ENCODE measurements around the gene PDE3A.

PDE3A gene

GRCh38 chr12:20429852-20430251 is 61.5 kb downstream of the PDE3A start:
- H3K4me1 ChIP-seq (ENCODE audit: control insufficient read depth, low read depth, low read length): peaks cover 36% of the 10 kb centered on the region
- H3K27ac ChIP-seq (ENCODE audit: low read length): no peak overlapping the region
- no peaks in the 10 kb centered on the region for H3K9me3 ChIP-seq (ENCODE audit: control insufficient read depth, low read depth, low read length)
- no peaks in the 10 kb centered on the region for H3K36me3 ChIP-seq (ENCODE audit: control insufficient read depth, low read depth, low read length)
- H3K27me3 ChIP-seq (ENCODE audit: control insufficient read depth, insufficient read depth, low read length): no peaks in the 10 kb centered on the region
- H3K9ac ChIP-seq (ENCODE audit: low read length): peak overlapping the region; percentile 22
- no peak overlapping the region for H3K4me3 ChIP-seq (ENCODE audit: low read length)

DNA sequence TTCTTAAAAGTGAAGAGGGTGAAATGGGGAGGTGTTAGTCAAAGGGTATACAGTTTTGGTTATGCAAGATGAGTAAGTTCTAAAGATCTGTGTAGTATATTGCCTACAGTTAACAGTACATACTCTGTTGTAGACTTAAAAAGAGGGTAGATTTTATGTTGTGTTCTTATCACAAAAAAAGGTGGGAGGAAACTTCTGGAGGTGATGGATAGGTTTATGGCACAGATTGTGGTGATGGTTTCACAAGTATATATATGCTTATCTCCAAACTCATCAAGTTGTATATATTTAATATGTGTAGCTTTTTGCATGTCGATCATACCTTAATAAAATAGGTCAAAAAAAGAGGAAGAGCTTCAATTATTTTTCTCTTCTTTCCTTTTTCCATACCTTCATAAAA is 64.0 kb downstream of the PDE3A start:
- Histone ChIP-seq H3K27ac (ENCODE audit: low read length) (no peak overlapping the region), H3K9me3 (ENCODE audit: control insufficient read depth, low read depth, low read length) (no peaks in the 10 kb centered on the region), H3K4me3 (ENCODE audit: low read length) (no peak overlapping the region), H3K4me1 (ENCODE audit: control insufficient read depth, low read depth, low read length) (peaks cover 50% of the 10 kb centered on the region), H3K36me3 (ENCODE audit: control insufficient read depth, low read depth, low read length) (no peaks in the 10 kb centered on the region), H3K27me3 (ENCODE audit: control insufficient read depth, insufficient read depth, low read length) (no peaks in the 10 kb centered on the region), H3K9ac (ENCODE audit: low read length) (no peak overlapping the region)

DNA sequence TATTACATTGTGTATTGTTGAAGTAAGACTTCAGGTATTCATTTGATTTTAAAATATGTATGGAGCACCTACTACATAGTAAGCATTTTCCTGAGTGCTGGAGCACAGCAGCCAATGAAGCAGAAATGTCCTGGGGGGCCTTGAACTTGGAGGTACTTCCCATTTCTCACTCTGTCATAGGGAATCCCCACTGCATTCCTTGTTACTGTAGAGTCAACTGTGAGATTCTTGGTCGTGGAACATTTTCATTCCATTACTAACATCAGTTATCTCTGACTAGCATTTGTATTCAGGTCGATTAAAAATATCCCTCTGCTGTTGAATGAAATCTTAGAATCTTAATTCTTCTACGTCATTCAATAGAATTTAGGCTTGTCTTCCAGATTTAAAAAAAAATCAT is 66.7 kb downstream of the PDE3A start:
- H3K36me3 ChIP-seq (ENCODE audit: control insufficient read depth, low read depth, low read length): no peaks in the 10 kb centered on the region
- H3K4me3 ChIP-seq (ENCODE audit: low read length): no peak overlapping the region
- H3K4me1 ChIP-seq (ENCODE audit: control insufficient read depth, low read depth, low read length): peaks cover 42% of the 10 kb centered on the region
- no peak overlapping the region for H3K27ac ChIP-seq (ENCODE audit: low read length)
- no peak overlapping the region for H3K9ac ChIP-seq (ENCODE audit: low read length)
- H3K27me3 ChIP-seq (ENCODE audit: control insufficient read depth, insufficient read depth, low read length): no peaks in the 10 kb centered on the region
- H3K9me3 ChIP-seq (ENCODE audit: control insufficient read depth, low read depth, low read length): no peaks in the 10 kb centered on the region

- Histone ChIP-seq H3K4me3 (ENCODE audit: low read length) (no peak overlapping the region), H3K27me3 (ENCODE audit: control insufficient read depth, insufficient read depth, low read length) (no peaks in the 10 kb centered on the region), H3K9ac (ENCODE audit: low read length) (no peak overlapping the region), H3K9me3 (ENCODE audit: control insufficient read depth, low read depth, low read length) (no peaks in the 10 kb centered on the region), H3K36me3 (ENCODE audit: control insufficient read depth, low read depth, low read length) (no peaks in the 10 kb centered on the region), H3K27ac (ENCODE audit: low read length) (no peak overlapping the region), H3K4me1 (ENCODE audit: control insufficient read depth, low read depth, low read length) (peaks cover 29% of the 10 kb centered on the region)
These were observed 68.0 kb downstream of the PDE3A start for GRCh38 chr12:20436316-20436715.

GRCh38 chr12:20438299-20438779 is 70.0 kb downstream of the PDE3A start:
- Histone ChIP-seq H3K9me3 (ENCODE audit: control insufficient read depth, low read depth, low read length) (no peaks in the 10 kb centered on the region), H3K27me3 (ENCODE audit: control insufficient read depth, insufficient read depth, low read length) (no peaks in the 10 kb centered on the region), H3K4me3 (ENCODE audit: low read length) (no peak overlapping the region), H3K9ac (ENCODE audit: low read length) (no peak overlapping the region), H3K27ac (ENCODE audit: low read length) (no peak overlapping the region), H3K36me3 (ENCODE audit: control insufficient read depth, low read depth, low read length) (no peaks in the 10 kb centered on the region), H3K4me1 (ENCODE audit: control insufficient read depth, low read depth, low read length) (peaks cover 26% of the 10 kb centered on the region)

DNA sequence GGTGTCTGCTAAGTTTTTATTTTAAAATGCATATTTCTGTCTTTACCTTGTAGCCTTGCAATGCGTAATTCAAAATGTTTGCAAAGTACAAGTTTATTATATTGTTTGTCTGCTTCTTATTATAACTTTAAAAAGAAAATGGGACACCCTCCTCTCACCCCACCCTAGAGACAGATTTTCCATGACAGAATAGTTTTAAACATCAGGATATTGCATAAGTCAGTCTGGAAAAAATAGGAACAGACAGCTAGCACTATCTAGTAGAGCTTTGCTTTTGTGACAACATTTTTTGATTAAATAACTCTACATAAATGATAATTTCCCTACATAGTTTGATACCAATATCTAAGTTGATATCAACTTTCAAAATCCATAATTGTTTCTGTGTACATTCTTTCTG is 71.3 kb downstream of the PDE3A start:
- no peaks in the 10 kb centered on the region for H3K27me3 ChIP-seq (ENCODE audit: control insufficient read depth, insufficient read depth, low read length)
- H3K9me3 ChIP-seq (ENCODE audit: control insufficient read depth, low read depth, low read length): no peaks in the 10 kb centered on the region
- no peaks in the 10 kb centered on the region for H3K36me3 ChIP-seq (ENCODE audit: control insufficient read depth, low read depth, low read length)
- H3K9ac ChIP-seq (ENCODE audit: low read length): no peak overlapping the region
- H3K4me1 ChIP-seq (ENCODE audit: control insufficient read depth, low read depth, low read length): peaks cover 31% of the 10 kb centered on the region
- no peak overlapping the region for H3K4me3 ChIP-seq (ENCODE audit: low read length)
- H3K27ac ChIP-seq (ENCODE audit: low read length): no peak overlapping the region

DNA sequence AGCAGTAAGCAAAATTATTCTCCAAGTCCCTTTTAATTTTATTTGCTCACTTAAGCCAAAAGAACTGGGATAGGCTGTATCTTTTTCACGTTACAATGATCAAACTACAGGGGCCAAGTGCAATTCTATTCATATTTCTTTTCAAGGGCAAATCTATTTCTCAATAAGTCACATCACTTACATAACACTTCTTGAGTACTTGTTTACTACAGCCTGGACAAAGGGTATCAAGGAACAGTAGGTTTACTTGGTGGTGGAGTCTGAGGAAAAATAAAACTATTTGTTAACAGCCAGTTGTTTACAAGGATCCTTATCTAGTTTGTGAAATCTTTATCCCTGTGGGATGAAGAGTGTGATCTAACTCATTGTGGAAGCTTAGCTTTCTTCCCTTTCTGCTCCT is 72.1 kb downstream of the PDE3A start:
- Histone ChIP-seq H3K4me1 (ENCODE audit: control insufficient read depth, low read depth, low read length) (peaks cover 28% of the 10 kb centered on the region), H3K9ac (ENCODE audit: low read length) (no peak overlapping the region), H3K4me3 (ENCODE audit: low read length) (no peak overlapping the region), H3K36me3 (ENCODE audit: control insufficient read depth, low read depth, low read length) (no peaks in the 10 kb centered on the region), H3K27me3 (ENCODE audit: control insufficient read depth, insufficient read depth, low read length) (no peaks in the 10 kb centered on the region), H3K9me3 (ENCODE audit: control insufficient read depth, low read depth, low read length) (no peaks in the 10 kb centered on the region), H3K27ac (ENCODE audit: low read length) (no peak overlapping the region)

GRCh38 chr12:20442322-20442721 is 74.0 kb downstream of the PDE3A start:
- Histone ChIP-seq H3K27ac (ENCODE audit: low read length) (no peak overlapping the region), H3K27me3 (ENCODE audit: control insufficient read depth, insufficient read depth, low read length) (no peaks in the 10 kb centered on the region), H3K36me3 (ENCODE audit: control insufficient read depth, low read depth, low read length) (no peaks in the 10 kb centered on the region), H3K9me3 (ENCODE audit: control insufficient read depth, low read depth, low read length) (no peaks in the 10 kb centered on the region), H3K4me1 (ENCODE audit: control insufficient read depth, low read depth, low read length) (peaks cover 19% of the 10 kb centered on the region), H3K9ac (ENCODE audit: low read length) (no peak overlapping the region), H3K4me3 (ENCODE audit: low read length) (no peak overlapping the region)

- no peaks in the 10 kb centered on the region for H3K36me3 ChIP-seq (ENCODE audit: control insufficient read depth, low read depth, low read length)
- H3K4me1 ChIP-seq (ENCODE audit: control insufficient read depth, low read depth, low read length): peaks cover 22% of the 10 kb centered on the region
- no peak overlapping the region for H3K27ac ChIP-seq (ENCODE audit: low read length)
- no peak overlapping the region for H3K9ac ChIP-seq (ENCODE audit: low read length)
- H3K9me3 ChIP-seq (ENCODE audit: control insufficient read depth, low read depth, low read length): no peaks in the 10 kb centered on the region
- H3K27me3 ChIP-seq (ENCODE audit: control insufficient read depth, insufficient read depth, low read length): no peaks in the 10 kb centered on the region
- H3K4me3 ChIP-seq (ENCODE audit: low read length): no peak overlapping the region
These were observed 74.9 kb downstream of the PDE3A start for GRCh38 chr12:20443255-20443654.

DNA sequence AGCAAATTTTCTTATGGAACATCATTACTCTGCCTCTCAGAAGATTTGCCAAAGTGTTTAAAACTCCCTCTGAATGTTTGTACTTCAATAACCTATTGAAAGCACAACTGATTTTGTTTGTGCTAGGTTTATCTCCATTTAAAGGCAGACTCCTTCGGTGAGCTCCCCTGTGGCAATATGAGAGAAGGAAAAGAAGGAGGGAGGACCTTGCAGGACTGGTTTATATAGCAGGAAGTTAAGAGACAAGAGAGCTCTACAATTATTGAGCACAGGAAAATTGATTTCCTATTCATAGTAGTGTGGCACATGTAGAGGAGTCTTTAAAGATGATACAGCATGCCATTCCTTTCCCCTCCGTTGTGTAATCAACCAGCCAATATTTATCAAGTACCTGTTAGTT is 75.5 kb downstream of the PDE3A start:
- Histone ChIP-seq H3K27ac (ENCODE audit: low read length) (no peak overlapping the region), H3K9me3 (ENCODE audit: control insufficient read depth, low read depth, low read length) (no peaks in the 10 kb centered on the region), H3K36me3 (ENCODE audit: control insufficient read depth, low read depth, low read length) (no peaks in the 10 kb centered on the region)

GRCh38 chr12:20444595-20445170 is 76.3 kb downstream of the PDE3A start:
- Histone ChIP-seq H3K4me3 (ENCODE audit: low read length) (no peak overlapping the region), H3K27me3 (ENCODE audit: control insufficient read depth, insufficient read depth, low read length) (no peaks in the 10 kb centered on the region), H3K9me3 (ENCODE audit: control insufficient read depth, low read depth, low read length) (no peaks in the 10 kb centered on the region), H3K36me3 (ENCODE audit: control insufficient read depth, low read depth, low read length) (no peaks in the 10 kb centered on the region), H3K9ac (ENCODE audit: low read length) (no peak overlapping the region), H3K27ac (ENCODE audit: low read length) (no peak overlapping the region), H3K4me1 (ENCODE audit: control insufficient read depth, low read depth, low read length) (peaks cover 33% of the 10 kb centered on the region)

More for the DNA sequence above, 75.5 kb downstream of the PDE3A start:
- peaks cover 25% of the 10 kb centered on the region for H3K4me1 ChIP-seq (ENCODE audit: control insufficient read depth, low read depth, low read length)
- H3K4me3 ChIP-seq (ENCODE audit: low read length): no peak overlapping the region
- H3K9ac ChIP-seq (ENCODE audit: low read length): no peak overlapping the region
- H3K27me3 ChIP-seq (ENCODE audit: control insufficient read depth, insufficient read depth, low read length): no peaks in the 10 kb centered on the region

GRCh38 chr12:20445687-20446086 is 77.3 kb downstream of the PDE3A start:
- H3K27ac ChIP-seq (ENCODE audit: low read length): no peak overlapping the region
- peaks cover 35% of the 10 kb centered on the region for H3K4me1 ChIP-seq (ENCODE audit: control insufficient read depth, low read depth, low read length)
- no peaks in the 10 kb centered on the region for H3K36me3 ChIP-seq (ENCODE audit: control insufficient read depth, low read depth, low read length)
- no peak overlapping the region for H3K4me3 ChIP-seq (ENCODE audit: low read length)
- no peaks in the 10 kb centered on the region for H3K9me3 ChIP-seq (ENCODE audit: control insufficient read depth, low read depth, low read length)
- no peaks in the 10 kb centered on the region for H3K27me3 ChIP-seq (ENCODE audit: control insufficient read depth, insufficient read depth, low read length)
- no peak overlapping the region for H3K9ac ChIP-seq (ENCODE audit: low read length)
